Measurements from ENCODE around the gene ABCA13.

The ABCA13 gene

GRCh38 chr7:48667407-48667806 is 496.1 kb downstream of the ABCA13 start:
- H3K9ac ChIP-seq (ENCODE audit: low read depth in 1 of 2, low read length in 2 of 2) = no peak overlapping the region

GRCh38 chr7:48671656-48672055 is 500.4 kb downstream of the ABCA13 start:
- H3K4me3 ChIP-seq (ENCODE audit: low read depth in 1 of 2, low read length in 2 of 2) = no peak overlapping the region
- H3K27me3 ChIP-seq (ENCODE audit: control insufficient read depth in 1 of 2, insufficient read depth in 2 of 2, low read length in 2 of 2) = no peaks in the 10 kb centered on the region
- H3K36me3 ChIP-seq (ENCODE audit: control insufficient read depth in 1 of 2, insufficient read depth in 2 of 2, low read length in 2 of 2) = no peaks in the 10 kb centered on the region
- no peak overlapping the region for H3K9ac ChIP-seq (ENCODE audit: low read depth in 1 of 2, low read length in 2 of 2)
- no peak overlapping the region for H3K27ac ChIP-seq (ENCODE audit: low read depth, low read length)
- no peaks in the 10 kb centered on the region for H3K9me3 ChIP-seq (ENCODE audit: control insufficient read depth in 1 of 2, low read length in 2 of 2)
- H3K4me1 ChIP-seq (ENCODE audit: control insufficient read depth in 1 of 2, insufficient read depth in 2 of 2, low read length in 2 of 2) = no peaks in the 10 kb centered on the region

More at GRCh38 chr7:48667407-48667806, 496.1 kb downstream of the ABCA13 start:
- no peaks in the 10 kb centered on the region for H3K36me3 ChIP-seq (ENCODE audit: control insufficient read depth in 1 of 2, insufficient read depth in 2 of 2, low read length in 2 of 2)
- H3K9me3 ChIP-seq (ENCODE audit: control insufficient read depth in 1 of 2, low read length in 2 of 2) = no peaks in the 10 kb centered on the region
- no peak overlapping the region for H3K27ac ChIP-seq (ENCODE audit: low read depth, low read length)
- H3K4me3 ChIP-seq (ENCODE audit: low read depth in 1 of 2, low read length in 2 of 2) = no peak overlapping the region
- H3K4me1 ChIP-seq (ENCODE audit: control insufficient read depth in 1 of 2, insufficient read depth in 2 of 2, low read length in 2 of 2) = no peaks in the 10 kb centered on the region
- no peaks in the 10 kb centered on the region for H3K27me3 ChIP-seq (ENCODE audit: control insufficient read depth in 1 of 2, insufficient read depth in 2 of 2, low read length in 2 of 2)

DNA sequence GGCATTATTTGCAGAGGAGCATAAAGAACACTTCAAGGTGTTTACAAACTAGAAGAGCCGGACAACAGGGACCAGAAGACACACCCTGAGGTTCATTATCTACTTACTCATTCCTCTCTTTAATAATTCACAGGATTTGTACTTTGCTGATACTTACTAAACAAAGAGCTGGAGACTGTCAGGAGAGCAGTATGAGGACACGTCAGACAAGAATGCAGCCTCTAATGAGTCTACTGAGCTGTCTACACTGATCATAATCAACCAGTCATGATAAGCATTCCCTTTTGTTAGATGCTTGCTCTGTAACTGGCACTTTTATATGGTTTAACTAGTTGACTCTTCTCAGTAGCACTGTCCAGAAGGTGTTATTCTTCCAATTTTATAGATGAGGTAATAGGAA is 509.7 kb downstream of the ABCA13 start:
- Histone ChIP-seq H3K9me3 (ENCODE audit: control insufficient read depth in 1 of 2, low read length in 2 of 2) (peaks cover 0 to 2% of the 10 kb centered on the region in 2 donors), H3K9ac (ENCODE audit: low read depth in 1 of 2, low read length in 2 of 2) (no peak overlapping the region), H3K27ac (ENCODE audit: low read depth, low read length) (no peak overlapping the region), H3K36me3 (ENCODE audit: control insufficient read depth in 1 of 2, insufficient read depth in 2 of 2, low read length in 2 of 2) (no peaks in the 10 kb centered on the region), H3K27me3 (ENCODE audit: control insufficient read depth in 1 of 2, insufficient read depth in 2 of 2, low read length in 2 of 2) (no peaks in the 10 kb centered on the region), H3K4me1 (ENCODE audit: control insufficient read depth in 1 of 2, insufficient read depth in 2 of 2, low read length in 2 of 2) (no peaks in the 10 kb centered on the region), H3K4me3 (ENCODE audit: low read depth in 1 of 2, low read length in 2 of 2) (no peak overlapping the region)

GRCh38 chr7:48691788-48692187 is 520.5 kb downstream of the ABCA13 start:
- Histone ChIP-seq H3K4me1 (ENCODE audit: control insufficient read depth in 1 of 2, insufficient read depth in 2 of 2, low read length in 2 of 2) (no peaks in the 10 kb centered on the region), H3K9ac (ENCODE audit: low read depth in 1 of 2, low read length in 2 of 2) (no peak overlapping the region), H3K27ac (ENCODE audit: low read depth, low read length) (no peak overlapping the region), H3K9me3 (ENCODE audit: control insufficient read depth in 1 of 2, low read length in 2 of 2) (no peaks in the 10 kb centered on the region), H3K36me3 (ENCODE audit: control insufficient read depth in 1 of 2, insufficient read depth in 2 of 2, low read length in 2 of 2) (no peaks in the 10 kb centered on the region), H3K27me3 (ENCODE audit: control insufficient read depth in 1 of 2, insufficient read depth in 2 of 2, low read length in 2 of 2) (no peaks in the 10 kb centered on the region), H3K4me3 (ENCODE audit: low read depth in 1 of 2, low read length in 2 of 2) (no peak overlapping the region)

Data from duodenal mucosa (tissue), 2 donors.